HG03103 (cell line): ENCODE data around the gene SYNPR.
A peak's percentile ranks its signal among the peaks of the same experiment; 100 is the strongest.

Experiments used
- ATAC-seq: cut with Tn5 transposase; IDR thresholded peaks from one replicate; pipeline ENCODE4 v1.9.1; 2021; ENCODE audit warnings: low read depth; ENCODE audit not compliant: unreplicated experiment

The SYNPR gene

DNA sequence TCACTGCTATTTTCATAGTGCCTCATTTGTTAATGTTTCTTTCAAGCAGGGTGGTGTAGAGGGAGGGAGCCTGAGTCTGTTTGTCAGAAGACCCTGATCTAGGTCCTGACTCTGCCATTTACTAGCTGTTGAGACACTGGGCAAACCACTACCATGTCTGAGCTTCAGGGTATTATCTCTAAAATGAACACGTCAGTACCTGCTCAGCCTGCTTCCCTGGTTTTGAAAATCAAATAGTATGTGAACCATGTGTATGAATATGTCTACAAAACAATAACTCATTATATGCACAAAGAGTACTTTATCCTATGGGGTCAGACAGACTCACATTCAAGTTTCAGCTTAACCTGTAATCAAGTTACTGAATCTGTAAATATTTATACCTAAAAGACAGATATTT lies 25.1 kb downstream of the SYNPR start:
- no peak for ATAC-seq

DNA sequence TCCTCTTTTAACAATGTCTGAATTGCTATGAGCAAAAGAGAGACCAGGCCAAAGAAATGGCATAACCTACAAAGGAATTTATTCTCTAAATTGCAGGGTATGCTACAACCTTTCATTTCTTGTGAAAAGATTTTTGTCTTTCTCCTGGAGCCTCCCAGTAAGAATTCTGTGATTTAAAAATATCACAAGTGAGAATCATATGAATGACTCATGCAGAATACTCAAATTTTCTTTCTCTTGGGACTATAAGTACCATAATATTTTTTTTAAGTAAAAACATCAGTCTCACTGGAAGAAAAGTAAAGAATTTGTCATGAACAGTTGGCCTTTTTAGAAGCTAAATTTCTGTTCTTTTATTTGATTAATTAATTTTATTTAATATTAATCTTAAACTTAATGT lies 26.3 kb downstream of the SYNPR start:
- ATAC-seq: no peak

DNA sequence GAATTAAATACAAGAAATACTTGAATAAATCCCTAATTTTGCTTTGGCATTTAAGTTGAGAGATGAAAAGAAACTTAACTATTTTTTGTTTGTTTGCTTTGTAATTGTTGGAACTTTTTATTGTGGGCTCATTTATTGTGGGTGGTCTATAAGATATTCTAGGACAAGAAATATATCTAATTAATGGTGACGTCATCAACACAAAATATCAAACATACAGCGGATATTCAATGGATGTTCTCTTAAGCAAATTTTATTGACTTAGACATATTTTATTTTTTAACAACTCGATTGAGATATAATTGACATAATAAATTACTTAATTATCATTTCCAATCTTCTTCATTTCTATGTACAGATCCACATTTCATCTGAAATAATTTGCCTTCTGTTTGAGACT lies 30.0 kb downstream of the SYNPR start:
- ATAC-seq: no peak

DNA sequence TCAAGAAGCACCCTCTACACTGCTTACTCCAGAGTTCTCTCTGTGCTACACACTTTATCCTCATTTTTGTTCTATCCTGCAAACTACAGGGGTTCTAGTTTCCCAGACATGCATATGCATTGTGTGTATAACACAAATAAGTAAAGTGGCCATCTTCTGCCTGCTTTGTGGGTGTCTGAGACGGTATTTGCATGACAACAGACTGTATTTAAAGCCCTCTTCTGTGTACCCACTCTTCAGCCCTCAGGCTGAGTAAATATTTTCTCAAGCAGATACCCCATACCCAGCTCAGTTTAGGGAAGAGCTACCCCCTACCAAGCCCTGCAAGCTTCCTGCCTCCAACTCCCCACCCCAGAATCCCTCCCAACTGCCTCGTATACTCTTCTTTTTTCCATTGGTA lies 31.7 kb downstream of the SYNPR start:
- no peak for ATAC-seq

DNA sequence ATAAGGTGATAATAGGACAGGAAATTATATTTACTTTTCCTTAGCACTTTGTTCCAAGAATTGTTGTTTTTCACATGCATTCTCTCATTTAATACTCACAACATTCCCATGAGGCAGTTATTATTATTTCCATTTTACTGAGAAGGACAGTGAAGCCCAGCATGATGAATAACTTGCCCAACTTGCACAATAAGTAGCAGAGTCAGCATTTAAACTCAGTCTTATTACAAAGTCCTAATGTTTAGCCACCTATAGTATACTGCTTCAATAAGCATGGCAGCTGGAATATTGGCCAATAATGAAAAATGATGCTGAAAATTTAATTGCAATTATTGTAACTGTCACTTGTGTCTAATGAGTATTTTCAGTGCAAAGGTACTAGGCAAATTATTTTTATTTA lies 45.7 kb downstream of the SYNPR start:
- no peak for ATAC-seq

DNA sequence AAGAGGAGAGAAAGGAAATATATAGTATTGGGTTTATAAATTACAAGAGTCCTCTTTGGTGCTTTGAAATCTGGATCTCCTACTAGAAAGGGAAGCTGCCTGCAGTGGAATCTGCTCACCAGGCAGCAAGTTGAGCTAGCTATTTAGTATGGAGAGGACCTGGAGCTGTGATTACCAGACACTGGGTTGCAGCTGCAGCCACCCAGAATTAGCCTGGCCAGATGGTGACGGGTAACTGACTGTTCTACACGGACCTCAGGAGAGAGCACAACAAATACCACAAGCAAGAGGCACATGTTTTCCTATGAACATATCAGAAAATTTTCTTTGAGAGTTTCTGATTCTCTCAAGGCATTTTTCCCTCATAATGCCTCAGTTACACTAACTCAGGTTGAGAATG lies 46.5 kb downstream of the SYNPR start:
- no peak for ATAC-seq

DNA sequence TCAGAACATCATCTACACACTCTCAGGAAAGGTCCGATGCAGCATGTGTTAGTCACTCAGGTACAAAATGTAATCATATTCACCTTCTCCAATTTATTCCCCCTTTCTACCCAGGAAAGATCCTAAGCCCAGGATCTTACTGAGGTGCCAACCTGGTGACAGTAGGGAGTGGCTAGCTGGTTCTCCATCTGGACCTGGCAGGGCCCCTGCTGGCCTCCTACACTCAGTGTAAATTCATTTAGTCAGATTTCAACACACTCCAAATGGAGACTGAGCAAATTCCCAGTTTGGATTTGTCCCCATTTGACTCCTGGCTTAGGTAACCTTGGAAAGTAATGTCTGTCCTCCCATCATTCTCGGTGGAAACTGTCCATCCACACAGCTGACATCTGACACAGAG lies 47.3 kb downstream of the SYNPR start:
- no peak for ATAC-seq

DNA sequence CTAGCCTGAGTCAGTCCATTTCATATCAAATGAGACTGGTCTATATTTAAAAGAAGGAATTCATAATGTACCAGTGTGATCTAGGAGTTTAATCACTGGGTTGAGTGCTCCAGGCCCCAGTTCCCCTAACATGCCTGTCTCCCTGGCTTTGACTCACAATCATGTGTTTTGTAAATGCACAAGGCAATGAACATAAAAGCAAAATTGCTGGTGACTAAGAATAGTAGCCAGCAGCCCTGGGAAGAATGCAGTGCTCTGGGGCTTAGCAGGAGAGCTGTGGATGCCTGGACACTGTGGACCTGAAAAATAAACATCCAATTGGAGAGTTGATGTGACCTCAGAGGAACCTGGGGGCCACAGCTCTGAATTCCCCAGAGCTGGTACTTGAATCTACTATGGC lies 50.3 kb downstream of the SYNPR start:
- ATAC-seq: no peak

DNA sequence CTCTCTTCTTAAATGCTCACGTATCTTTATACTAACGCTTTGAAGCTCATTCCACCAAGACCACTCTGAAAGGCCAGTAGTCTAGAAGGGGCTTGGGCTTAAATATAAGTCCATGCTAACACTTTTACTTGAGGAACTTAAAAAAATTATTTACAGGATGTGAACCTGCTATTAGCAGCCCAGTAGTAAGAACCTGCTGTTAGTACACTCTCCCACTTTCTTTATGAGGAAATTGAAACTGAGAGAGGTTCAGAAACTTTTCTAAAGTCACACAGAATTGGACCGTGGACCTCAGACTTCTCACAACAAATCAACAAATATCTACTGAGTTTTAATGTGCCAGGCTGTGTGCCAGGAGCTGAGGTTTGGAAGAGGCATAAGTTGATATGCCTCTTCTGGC lies 53.4 kb downstream of the SYNPR start:
- ATAC-seq: no peak

DNA sequence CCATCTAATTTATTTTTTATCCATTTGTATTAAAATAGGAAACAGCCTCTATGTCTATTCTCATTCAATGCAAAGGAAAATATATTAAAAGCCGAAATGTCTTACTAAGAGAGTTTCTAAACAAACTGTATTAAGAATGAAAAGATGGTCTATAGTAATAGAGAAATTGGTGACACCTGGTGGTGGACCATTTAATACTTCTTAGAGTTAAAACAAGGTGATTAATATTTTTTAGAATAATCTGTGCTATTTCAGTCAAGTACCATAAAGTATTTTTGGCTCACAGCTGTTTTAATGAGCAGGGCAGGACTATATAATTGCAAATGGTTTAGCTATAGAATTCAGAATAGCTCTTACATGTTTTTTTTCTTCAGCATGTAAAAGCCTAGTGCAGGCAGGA lies 55.7 kb downstream of the SYNPR start:
- no peak for ATAC-seq

DNA sequence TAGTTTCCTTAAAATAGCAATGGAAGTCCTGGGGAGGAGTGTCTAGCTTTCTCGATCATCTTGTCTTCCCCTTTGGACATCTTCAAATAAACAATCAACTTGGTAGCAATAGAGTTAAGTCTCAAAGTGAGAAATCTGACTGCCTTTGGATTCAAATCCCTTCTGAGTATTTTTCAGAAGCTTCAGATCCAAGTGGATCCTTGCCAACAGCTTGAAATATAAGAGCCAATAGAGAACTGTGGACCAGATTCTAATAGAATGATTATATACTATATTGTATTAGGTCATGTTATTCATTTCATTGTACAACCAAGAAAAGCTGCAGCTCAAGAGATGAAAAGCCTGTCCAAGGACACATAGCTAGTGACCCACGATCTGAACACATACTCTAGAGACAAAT lies 60.2 kb downstream of the SYNPR start:
- ATAC-seq: no peak

DNA sequence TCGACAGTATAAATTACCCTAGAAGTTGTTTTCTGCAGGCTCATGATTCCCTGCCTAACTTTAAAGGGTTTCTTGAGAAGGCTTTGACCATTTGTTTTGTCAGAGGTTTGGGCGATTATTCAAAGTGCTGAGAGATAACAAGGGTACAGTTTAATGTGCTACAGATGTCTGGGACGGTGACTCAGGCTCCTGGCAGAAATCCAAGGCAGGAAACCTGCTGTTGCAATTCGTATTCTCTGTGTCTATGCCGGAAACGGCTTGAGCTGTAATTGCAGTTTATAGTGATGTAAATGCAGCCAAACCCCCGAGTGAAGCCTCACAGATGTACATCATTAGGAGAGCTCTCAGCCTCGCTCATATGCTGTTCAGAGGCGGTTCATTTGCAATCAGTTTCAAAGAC lies 65.6 kb downstream of the SYNPR start:
- ATAC-seq: no peak

DNA sequence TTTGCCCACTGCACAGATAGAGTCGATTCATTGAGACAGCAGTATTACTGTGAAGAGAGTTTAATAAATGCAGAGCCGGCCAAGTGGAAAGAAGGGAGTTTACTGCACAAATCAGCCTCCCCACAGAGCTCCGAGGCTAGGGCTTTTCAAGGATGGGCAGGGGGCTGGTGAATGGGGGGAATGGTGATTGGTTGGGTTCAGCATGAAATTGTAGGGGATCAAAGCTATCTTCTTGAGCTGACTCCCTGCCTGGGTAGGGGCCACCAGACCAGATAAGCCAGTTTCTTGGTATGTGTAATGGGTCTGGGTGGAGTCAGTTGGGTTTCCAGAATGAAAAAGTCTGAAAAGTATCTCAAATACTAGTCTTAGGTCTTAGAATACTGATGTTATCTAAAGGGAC lies 66.6 kb downstream of the SYNPR start:
- no peak for ATAC-seq

DNA sequence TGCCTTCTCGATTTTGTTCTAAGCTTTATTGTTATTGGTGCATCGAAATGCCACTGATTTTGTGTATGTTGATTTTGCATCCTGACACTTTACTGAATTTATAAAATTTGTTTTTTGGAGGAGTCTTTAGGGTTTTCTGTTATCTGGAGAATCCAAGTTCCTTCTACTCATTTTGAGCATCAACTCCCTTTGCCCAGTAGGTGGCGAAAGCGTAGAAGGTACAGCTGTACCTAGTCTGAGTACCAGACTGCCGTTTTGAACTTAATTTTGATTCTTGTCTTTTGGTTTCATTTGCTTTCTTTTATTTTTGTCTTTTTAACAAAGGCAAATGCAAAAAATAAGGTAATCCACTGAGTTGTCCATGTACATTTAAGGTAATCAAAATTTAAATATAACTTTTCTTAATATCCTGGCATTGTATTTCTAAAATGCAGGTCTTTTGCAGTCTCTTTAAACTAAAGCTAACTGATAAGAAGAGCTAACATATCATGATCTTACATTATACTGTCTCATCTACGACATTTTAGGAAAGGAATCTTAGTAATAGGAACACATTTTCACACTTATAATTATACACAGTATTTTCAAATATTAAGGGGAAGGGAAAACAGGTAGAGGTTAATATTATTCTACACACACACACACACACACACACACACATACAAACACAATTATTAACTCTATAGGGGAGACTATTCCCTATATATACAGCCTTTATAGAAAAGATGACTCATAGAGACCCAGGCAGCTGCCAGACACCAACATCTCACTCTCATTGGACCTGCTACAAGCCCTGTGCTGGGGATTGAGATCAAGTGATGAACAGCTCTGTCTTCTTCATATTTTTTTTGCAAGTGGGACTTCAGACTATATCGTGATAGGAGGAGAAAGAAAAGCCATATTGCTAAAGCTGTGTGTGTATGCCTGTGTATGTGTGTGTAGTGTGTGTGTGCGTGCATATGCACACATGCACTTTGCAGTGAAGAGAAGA lies 71.8 kb downstream of the SYNPR start:
- ATAC-seq: peak; percentile 69

DNA sequence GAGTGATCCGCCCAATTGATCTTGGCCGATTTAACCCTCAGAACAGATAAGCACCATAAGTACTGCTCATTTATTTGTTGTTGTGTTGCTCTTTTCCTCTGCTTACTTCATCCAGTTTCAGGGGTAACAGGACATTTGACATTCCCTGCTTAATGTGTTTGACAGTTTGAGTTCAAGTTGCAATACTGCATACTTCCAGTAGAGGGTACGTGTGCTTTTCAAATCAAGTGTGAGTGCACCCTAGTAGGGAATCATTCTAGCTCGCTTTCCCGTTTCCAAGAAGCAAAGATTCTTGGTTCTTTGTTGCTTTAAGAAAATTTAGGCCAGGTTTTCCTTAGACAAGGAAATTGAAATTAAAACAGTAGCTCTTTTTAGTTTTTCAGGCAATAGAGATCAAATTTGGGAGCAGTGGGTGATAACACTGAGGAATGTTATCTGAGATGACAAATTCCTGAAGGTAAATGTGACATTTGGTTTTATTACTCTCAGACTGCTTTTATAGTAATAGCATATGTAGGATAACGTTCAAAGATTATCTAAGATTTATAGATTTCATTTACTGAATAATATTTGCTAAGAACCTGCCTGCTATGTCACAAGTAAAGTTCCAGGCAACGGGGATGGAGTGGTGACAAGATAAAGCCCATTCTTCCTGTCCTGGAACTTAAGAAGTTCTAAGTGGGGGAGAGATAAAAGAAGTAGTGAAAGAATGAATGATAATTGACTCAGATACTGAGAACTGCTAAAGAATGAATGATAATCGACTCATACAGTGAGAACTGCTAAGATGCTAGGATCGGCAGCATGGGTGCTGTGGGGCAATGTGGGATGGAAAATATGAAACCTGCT lies 73.3 kb downstream of the SYNPR start:
- peak; percentile 58 for ATAC-seq

DNA sequence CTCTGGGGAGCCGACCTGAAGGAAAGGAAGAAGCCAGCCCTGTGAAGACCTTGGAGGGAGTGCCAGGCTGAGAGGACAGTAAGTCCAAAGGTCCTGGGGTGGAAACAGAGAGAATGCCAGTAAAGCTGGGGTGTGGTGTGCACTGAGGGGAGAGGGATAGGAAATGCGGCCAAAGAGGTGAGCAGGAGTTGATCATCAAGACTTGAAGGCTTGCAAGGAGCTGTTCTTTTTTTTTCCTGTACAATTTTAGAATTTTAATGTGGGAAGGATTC lies 73.8 kb downstream of the SYNPR start:
- no peak for ATAC-seq

DNA sequence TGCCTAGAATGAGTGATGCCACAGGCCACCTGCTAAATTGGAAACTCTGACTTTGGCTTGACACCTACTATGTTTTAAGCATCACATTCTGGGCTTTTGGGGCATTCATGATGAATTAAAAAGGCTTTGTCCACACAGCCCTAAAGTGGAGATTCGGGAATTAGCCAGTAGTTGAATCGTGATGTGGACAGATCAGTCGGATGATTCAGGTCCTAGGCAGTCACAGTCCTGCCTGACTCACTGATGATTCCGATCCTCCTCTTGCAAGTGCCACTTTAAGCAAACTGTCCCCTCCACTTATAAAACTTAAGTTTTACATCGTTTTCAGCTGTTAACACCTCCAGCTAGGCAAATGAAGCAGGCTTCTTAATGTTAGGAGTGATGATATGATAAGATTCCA lies 75.3 kb downstream of the SYNPR start:
- no peak for ATAC-seq

DNA sequence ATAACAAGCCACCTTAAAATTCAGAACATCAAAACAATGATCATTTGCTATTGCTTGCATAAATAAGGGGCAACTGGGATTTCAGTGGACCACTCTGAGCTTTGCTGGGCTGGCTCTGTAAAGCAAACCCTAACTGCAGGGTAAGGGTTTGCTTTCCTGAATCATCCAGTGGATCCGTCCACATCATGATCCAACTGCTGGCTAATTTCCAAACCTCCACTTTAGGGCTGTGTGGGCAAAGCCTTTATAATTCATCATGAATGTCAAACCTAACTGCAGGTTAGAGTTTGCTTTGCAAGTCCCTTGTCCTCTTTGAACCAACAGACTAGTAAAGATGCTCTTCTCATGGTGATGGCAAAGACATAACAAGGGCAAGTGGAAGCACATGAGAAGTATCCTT lies 76.1 kb downstream of the SYNPR start:
- ATAC-seq: no peak

DNA sequence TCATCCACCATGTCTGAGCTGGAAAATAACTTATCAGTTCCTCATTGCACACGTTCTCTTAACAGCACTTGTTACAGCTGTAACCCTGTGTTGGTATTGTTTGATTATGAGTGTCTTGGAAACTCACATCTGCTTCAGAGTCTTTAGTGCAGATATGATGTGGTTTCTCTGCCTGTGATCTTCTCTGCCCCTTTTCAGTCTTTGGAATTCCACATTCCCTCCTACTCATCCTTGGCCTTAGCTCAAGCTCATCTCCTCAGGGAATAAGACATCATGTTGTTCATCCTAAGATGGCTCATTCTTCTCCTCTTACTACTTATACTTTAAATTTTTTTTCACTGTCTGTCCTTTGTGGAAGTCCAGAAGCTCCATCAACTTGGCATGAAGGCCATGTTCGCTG lies 77.7 kb downstream of the SYNPR start:
- ATAC-seq: no peak

DNA sequence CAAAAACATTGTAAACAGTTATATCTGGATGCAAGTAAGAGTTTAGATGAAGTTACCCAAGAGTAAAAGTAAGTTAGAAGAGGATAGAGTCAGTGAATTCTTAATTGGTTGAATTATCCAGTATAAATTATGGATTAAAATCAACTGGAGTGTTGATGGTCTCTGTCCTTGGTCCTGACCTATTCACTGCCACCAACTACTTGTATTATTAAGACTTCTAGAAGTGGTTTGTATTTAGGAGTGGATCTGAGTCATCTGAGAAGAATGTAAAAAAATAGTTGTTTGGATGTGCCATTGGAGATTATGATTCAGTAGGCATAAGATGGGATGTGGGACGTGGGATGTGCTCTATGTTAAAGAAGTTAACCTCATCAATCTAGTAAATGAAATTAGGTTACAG lies 86.4 kb downstream of the SYNPR start:
- no peak for ATAC-seq

DNA sequence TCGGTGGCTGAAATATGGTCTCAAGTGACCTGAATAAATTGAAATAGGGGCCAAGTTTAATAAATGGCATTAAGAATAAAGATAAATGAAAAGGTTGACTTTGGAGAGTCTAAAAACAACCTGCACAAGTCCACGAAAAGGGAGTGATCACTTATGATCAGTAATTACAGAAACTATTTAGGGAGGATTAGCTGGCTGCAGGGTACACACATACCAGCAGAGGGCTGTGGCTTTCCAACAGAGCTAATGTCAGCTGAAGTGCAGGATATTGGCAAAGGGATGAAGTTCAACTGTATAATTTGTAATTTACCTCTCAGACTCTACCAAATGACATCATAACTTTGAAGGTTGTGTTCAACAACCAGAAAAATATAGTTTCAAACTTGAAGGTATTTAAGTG lies 86.8 kb downstream of the SYNPR start:
- no peak for ATAC-seq

DNA sequence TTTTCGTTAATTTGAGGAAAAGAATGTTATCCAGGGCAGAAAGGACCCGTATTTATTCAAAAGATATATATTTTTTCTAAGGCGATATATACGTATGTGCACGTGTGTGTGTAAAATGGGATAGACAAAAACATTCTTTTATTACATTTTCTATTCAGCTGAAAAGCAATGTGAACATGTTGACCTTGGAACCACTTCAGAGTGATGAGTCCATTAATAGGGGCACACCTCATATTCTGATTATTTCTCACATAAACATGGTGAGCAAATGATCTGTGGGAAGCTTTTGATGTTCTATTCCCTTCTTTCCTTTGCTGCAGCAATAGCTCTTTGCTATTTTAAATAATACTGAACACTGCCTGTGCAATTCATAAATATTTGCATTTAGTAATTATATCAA lies 87.6 kb downstream of the SYNPR start:
- no peak for ATAC-seq
